ENCODE results near the gene GLI3. TPM values are rescaled to one million over a fixed set of nuclear protein-coding genes. Genes with fewer than 3 reads are reported as not detected.

GLI3 gene
- total RNA-seq, 3 donors from 2014 or later, result 0.03 to 0.24 (median 0.13) TPM

DNA sequence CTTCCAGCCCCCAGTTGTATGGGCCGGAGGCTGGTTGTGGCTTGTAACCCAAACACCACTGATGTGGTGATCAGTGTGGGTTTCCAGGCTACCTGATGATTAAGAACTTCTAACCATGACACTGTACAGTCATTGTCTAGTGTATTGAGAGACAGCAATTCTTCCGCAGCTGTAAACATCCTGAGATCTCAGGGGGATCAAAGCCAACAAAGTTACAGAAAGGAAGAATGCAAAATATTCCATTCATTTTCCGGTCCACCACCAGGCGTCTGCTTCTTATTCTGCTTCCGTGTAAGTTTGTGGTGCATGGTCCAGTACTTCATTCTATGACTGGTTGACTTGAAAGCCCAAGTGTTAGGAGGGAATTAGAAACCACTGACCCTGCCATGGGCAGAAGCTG, 10.3 kb upstream of the GLI3 start:
- ATAC-seq (no peak), DNase-seq (no peak)
- H3K36me3 Mint-ChIP-seq (ENCODE audit: insufficient read depth), result no peaks in the 10 kb centered on the region
- no peak overlapping the region for H3K4me3 Mint-ChIP-seq
- H3K27me3 Mint-ChIP-seq (ENCODE audit: low read depth), result peaks cover 8% of the 10 kb centered on the region
- no peaks in the 10 kb centered on the region for H3K4me1 Mint-ChIP-seq (ENCODE audit: low read depth)
- H3K9me3 Mint-ChIP-seq, result no peaks in the 10 kb centered on the region

DNA sequence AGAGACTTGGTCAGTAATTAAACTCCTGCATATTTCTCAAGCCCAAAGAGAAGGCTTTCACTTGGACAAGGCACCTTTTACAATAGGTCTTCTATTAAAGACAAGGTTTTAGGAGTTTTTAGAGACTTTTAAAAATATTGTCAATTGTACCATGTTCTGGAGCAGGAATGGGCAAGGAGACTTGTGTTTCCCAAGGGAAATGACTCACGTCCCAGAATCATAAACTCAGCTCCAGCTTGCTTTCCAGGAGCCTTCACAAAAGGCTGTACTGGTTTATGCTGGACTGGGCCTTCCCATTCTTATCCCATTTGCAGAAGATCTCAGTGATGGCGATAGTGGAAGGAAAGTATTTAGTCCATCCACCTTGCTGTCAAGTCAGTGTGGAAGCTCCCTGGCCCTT, 7.8 kb upstream of the GLI3 start:
- Mint-ChIP-seq H3K27me3 (ENCODE audit: low read depth) (peaks cover 10% of the 10 kb centered on the region), H3K4me3 (no peak overlapping the region), H3K9me3 (no peaks in the 10 kb centered on the region), H3K36me3 (ENCODE audit: insufficient read depth) (no peaks in the 10 kb centered on the region), H3K4me1 (ENCODE audit: low read depth) (no peaks in the 10 kb centered on the region)
- no peak for DNase-seq
- ATAC-seq, result no peak

DNA sequence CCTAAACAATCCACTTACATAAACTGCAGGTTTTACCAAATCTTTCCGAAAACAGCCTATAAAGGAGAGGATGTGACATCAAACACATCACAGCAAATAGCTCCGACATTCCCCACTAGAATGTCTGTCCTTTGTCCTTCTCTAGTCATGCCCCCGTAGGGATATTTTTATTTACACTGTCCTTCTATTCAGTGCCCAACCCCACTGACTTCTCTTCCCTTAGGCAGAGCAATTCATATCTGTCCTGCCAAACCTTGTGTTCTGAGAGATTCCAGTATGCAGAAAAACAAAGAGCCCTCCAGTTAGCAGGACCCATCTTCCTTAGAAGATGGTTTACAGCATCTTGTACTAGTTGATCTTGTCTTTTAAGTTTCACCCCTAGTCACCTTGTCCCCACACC, 5.4 kb upstream of the GLI3 start:
- no peaks in the 10 kb centered on the region for H3K36me3 Mint-ChIP-seq (ENCODE audit: insufficient read depth)
- H3K27me3 Mint-ChIP-seq (ENCODE audit: low read depth), result peaks cover 25% of the 10 kb centered on the region
- peaks cover 6% of the 10 kb centered on the region for H3K4me1 Mint-ChIP-seq (ENCODE audit: low read depth)
- no peak overlapping the region for H3K4me3 Mint-ChIP-seq
- H3K9me3 Mint-ChIP-seq, result no peaks in the 10 kb centered on the region
- DNase-seq (no peak), ATAC-seq (no peak)

DNA sequence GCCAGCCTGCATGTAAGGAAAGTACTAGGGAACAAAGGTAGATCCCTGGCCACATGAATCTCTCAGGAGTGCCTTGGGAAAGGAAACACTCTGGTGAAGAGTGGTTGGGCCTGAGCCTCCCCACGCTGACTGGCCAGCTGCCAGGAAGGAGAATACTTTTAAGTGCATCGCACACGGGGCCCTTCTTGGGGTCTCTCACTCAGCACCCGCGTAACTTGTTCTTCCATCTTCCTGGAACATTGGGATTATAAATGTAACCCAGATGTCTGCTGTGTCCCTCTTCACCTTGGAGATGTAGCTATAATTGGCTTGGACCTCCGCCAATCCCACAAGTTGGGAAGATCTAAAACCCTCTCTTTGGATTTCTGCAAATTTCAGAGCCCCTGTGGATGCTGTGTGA, 4.4 kb upstream of the GLI3 start:
- no peaks in the 10 kb centered on the region for H3K9me3 Mint-ChIP-seq
- no peaks in the 10 kb centered on the region for H3K36me3 Mint-ChIP-seq (ENCODE audit: insufficient read depth)
- ATAC-seq (no peak), DNase-seq (no peak)
- H3K4me1 Mint-ChIP-seq (ENCODE audit: low read depth), result peaks cover 7% of the 10 kb centered on the region
- H3K27me3 Mint-ChIP-seq (ENCODE audit: low read depth), result peaks cover 28% of the 10 kb centered on the region
- H3K4me3 Mint-ChIP-seq, result no peak overlapping the region

DNA sequence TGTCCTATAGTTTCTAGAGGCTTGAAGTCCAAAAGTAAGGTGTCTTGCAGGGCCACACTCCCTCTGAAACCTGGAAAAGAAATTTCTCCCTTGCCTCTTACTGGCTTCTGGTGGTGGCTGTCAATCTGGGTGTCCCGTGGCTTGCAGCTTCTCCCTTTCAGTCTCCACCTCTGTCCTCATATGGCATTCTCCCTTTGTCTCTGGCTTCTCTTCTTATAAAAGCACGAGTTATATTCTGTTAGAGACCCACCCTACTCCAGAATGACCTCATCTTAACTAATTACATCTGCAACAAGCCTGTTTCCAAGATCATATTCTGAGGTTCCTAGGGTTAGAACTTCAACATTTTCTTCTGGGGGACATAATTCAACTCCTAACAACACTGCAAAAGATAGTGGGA, 3.4 kb upstream of the GLI3 start:
- no peaks in the 10 kb centered on the region for H3K9me3 Mint-ChIP-seq
- DNase-seq, result no peak
- H3K36me3 Mint-ChIP-seq (ENCODE audit: insufficient read depth), result no peaks in the 10 kb centered on the region
- H3K27me3 Mint-ChIP-seq (ENCODE audit: low read depth), result peaks cover 36% of the 10 kb centered on the region
- H3K4me3 Mint-ChIP-seq, result no peak overlapping the region
- ATAC-seq, result no peak
- peaks cover 9% of the 10 kb centered on the region for H3K4me1 Mint-ChIP-seq (ENCODE audit: low read depth)

DNA sequence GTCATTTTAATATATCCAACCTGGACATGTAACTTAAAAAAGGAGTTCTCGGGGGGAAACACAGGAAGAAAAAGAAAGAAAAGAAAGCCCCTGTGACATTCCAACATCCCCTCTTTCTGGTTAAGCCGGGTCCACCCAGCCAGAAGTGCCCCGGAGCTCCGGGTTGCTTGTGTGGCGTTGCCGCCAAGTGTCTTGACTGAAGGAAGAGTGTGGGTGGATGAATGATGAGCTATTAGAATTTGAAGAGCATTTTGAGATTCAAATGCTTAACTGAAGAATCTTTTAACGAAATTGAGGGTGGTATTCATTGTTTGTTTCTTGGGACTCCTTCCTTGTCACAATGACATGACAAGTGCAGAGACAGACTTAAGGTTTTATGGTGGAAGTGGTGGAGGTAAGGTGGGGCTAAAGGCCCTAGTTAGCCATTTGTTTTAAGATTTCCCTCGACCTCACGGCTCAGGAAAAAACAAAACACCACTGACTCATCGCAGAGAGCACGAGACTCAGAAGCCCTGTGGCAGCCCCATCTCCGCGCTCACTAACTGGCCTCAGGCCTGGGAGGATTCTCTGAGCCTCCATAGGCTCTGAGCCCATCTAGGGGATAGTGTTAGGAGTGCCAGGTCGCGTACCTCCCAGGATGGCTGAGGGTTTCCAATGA, 1.8 kb upstream of the GLI3 start:
- ATAC-seq, result no peak
- peaks cover 43% of the 10 kb centered on the region for H3K27me3 Mint-ChIP-seq (ENCODE audit: low read depth)
- no peaks in the 10 kb centered on the region for H3K9me3 Mint-ChIP-seq
- peak overlapping the region; percentile 63 for H3K4me3 Mint-ChIP-seq
- H3K4me1 Mint-ChIP-seq (ENCODE audit: low read depth), result peaks cover 10% of the 10 kb centered on the region
- no peak for DNase-seq
- H3K36me3 Mint-ChIP-seq (ENCODE audit: insufficient read depth), result no peaks in the 10 kb centered on the region

DNA sequence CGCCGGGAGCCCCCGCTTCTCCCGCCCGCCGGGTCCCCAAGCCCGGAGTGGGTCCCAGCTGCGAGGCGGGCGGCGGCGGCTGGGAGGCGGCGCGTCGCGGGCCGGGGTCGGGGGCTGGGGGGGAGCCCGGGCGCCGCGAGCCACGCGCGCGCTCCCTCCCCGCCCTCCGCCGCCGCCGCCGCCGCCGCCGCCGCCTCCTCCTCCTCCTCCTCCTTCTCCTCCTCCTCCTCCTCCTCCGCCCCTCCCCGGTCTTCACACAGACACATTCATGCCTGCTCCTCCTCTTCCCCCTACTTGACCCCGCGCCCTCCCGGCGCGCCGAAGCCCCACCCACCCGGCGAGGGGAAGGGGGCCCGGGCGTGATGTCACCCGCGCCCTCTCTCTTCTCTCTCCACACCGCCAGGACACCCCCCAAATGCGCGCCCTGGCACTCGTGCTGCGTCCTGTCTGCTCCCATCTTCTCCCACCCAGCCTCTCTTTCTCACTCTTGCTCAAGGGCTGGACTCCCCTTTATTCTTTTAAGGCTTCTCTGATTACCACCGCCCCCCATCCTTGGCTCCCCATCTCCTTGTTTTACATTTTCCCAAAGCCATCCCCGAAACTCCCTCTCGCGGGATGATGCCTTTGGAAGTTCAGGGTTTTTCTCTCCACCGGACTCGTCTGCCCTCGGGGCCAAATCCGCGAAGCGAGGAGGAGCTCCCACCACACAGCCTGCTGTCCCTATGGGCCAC, 967 bp upstream of the GLI3 start:
- Mint-ChIP-seq H3K9me3 (no peaks in the 10 kb centered on the region), H3K27me3 (ENCODE audit: low read depth) (peaks cover 49% of the 10 kb centered on the region), H3K36me3 (ENCODE audit: insufficient read depth) (no peaks in the 10 kb centered on the region), H3K4me1 (ENCODE audit: low read depth) (peaks cover 10% of the 10 kb centered on the region), H3K4me3 (peak overlapping the region; percentile 63)
- DNase-seq (no peak), ATAC-seq (no peak)

DNA sequence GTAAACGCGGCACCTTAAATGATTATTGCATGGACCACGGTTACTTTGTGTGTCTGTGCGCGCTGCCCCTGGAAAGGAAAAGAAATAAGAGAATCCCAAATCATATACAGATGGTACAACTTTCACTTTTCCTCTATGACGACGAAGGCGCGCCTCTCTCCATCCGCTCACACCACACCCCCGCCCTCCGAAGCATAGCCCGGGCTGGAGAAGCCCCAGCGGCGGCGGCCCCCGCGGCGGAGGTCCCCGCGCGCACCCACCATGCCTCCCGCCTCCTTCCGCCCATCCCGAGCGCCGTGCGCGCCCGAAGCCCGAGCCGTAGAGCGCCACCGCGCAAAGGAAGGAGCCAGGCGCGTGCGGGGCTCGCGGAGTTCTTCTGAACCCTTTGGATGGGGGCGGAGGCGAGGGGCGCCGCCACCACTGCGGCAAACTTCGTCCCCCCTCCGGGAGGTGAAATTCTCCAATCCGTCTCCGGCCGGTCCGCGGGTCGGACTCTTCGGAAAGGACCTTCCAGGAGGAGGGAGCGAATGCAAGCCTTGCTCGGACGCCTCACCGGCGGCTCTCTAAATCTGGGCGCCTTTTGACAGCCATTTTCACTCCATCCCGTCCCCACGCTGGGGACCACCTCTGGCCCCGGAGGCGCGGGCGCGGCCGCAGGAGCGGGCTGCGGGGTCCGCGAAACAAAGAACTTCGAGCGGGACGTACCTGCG, 588 bp downstream of the GLI3 start:
- Mint-ChIP-seq H3K4me3 (peak overlapping the region; percentile 16), H3K36me3 (ENCODE audit: insufficient read depth) (no peaks in the 10 kb centered on the region), H3K4me1 (ENCODE audit: low read depth) (peaks cover 10% of the 10 kb centered on the region), H3K9me3 (no peaks in the 10 kb centered on the region), H3K27me3 (ENCODE audit: low read depth) (peaks cover 50% of the 10 kb centered on the region)
- no peak for DNase-seq
- ATAC-seq, result peak; percentile 27 to 35

DNA sequence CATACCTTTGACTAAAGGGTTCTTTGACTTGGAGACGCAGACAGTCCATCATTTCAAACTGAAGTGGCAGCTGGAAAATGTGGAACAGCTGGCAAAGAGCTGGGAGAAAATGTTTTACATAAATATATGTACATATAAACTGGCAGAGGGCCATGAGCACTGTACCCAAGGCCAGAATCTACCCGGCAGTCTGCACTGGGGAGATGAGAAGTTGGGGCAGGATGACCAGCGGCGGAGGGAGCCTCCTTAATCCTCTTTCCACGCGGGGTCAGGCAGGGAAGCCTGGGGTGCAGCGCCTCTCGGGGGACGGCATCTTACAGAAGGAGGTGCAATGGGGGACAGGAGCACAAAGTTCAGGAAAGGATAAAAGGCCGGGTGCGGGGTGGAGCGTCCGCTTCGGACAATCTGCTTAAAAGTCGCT, 1.3 kb downstream of the GLI3 start:
- Mint-ChIP-seq H3K4me1 (ENCODE audit: low read depth) (peaks cover 10% of the 10 kb centered on the region), H3K27me3 (ENCODE audit: low read depth) (peaks cover 50% of the 10 kb centered on the region), H3K36me3 (ENCODE audit: insufficient read depth) (no peaks in the 10 kb centered on the region), H3K9me3 (no peaks in the 10 kb centered on the region), H3K4me3 (peak overlapping the region; percentile 16)
- ATAC-seq (no peak), DNase-seq (no peak)

DNA sequence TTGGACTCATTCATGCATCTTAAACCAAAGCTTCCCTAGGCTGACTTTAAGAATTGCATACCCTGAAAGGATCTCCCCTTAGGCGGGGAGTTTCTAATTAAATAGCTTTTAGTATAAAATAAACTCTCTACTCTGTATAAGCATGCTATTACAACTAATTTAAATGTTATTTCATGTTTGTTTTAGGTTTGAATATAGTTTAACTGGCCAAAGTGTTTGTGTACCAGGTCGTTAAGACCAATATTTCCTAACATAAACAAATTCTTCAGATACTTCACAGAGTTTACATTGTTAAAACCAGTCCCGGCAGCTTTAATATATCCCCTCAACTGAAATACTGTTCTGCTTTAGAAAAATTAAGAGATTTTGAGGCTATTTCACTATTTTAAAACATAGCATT, 2.3 kb downstream of the GLI3 start:
- peaks cover 54% of the 10 kb centered on the region for H3K27me3 Mint-ChIP-seq (ENCODE audit: low read depth)
- H3K36me3 Mint-ChIP-seq (ENCODE audit: insufficient read depth), result no peaks in the 10 kb centered on the region
- no peak for ATAC-seq
- DNase-seq, result no peak
- no peaks in the 10 kb centered on the region for H3K9me3 Mint-ChIP-seq
- no peak overlapping the region for H3K4me3 Mint-ChIP-seq
- peaks cover 10% of the 10 kb centered on the region for H3K4me1 Mint-ChIP-seq (ENCODE audit: low read depth)

DNA sequence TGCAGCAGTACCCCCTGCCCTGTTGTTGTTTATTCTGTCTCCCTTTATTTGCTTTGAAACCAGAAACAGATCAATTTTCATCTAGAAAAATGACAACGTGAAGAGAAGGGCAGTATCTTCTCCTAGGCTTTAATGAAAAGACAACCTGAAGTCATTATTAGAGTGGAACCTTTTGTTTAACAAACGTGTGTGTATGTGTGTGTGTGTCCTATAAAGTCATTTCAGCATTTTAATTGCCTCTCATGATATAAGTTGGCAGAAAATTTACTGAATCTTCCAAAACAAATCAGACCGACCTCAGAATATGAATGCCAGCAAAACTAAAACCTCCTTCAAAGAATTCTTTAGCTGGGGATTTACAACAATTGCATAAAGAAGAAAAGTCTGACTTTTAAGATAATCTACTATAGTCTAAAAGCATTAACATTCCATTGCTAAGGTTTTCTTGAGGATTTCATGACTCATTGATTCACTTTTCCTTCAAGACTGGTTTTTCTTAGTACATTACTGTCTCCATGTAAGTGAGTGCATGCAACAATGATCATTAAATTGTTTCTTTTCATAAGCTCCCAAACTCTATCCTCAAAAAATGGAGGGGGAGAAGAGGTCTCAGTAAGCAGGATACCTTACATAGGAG, 3.2 kb downstream of the GLI3 start:
- Mint-ChIP-seq H3K4me1 (ENCODE audit: low read depth) (peaks cover 10% of the 10 kb centered on the region), H3K4me3 (no peak overlapping the region), H3K9me3 (no peaks in the 10 kb centered on the region), H3K27me3 (ENCODE audit: low read depth) (peaks cover 57% of the 10 kb centered on the region), H3K36me3 (ENCODE audit: insufficient read depth) (no peaks in the 10 kb centered on the region)
- ATAC-seq (no peak), DNase-seq (no peak)

DNA sequence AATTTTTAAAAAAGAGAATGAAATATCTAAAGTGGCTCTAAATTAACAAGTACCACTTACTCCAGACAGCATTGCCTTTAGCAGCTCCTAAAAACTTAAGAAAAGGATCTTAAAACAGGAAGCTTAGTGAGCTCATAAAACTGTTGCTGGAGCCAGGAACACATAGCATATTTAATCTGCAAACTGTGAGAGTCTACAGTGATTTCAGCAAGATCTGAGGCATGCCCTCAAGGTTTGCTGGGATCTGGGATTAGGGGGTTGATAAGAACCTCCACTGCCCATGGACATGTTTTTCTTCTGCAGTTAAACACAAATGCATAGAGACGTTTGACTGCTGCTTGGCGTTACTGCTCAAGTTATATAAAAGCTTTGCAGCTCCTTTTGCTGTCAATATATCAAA, 3.8 kb downstream of the GLI3 start:
- DNase-seq, result no peak
- Mint-ChIP-seq H3K27me3 (ENCODE audit: low read depth) (peaks cover 57% of the 10 kb centered on the region), H3K9me3 (no peaks in the 10 kb centered on the region)

DNA sequence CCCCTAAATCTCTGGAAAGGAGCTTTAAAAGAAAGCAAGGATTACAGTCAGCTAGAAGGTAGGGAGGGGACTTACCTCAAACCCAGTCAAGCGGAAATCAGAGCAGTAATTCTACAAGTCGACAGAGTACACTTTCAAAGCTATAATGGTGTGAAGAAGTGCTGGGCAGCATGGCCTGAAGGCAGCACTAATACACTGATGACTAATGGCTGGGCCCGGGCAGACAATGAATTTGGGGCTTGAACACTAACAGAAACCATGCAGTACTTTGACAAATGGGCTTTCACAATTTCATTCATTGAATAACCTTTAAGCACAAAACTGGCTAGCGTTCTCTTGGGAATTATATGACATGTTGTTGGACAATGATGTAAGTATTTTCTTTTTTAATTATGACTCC, 4.7 kb downstream of the GLI3 start:
- peaks cover 60% of the 10 kb centered on the region for H3K27me3 Mint-ChIP-seq (ENCODE audit: low read depth)
- no peaks in the 10 kb centered on the region for H3K9me3 Mint-ChIP-seq
- DNase-seq, result no peak
- H3K4me1 Mint-ChIP-seq (ENCODE audit: low read depth), result peaks cover 7% of the 10 kb centered on the region
- H3K36me3 Mint-ChIP-seq (ENCODE audit: insufficient read depth), result no peaks in the 10 kb centered on the region
- no peak for ATAC-seq
- no peak overlapping the region for H3K4me3 Mint-ChIP-seq

More for the DNA sequence above, 3.8 kb downstream of the GLI3 start:
- Mint-ChIP-seq H3K36me3 (ENCODE audit: insufficient read depth) (no peaks in the 10 kb centered on the region), H3K4me3 (no peak overlapping the region), H3K4me1 (ENCODE audit: low read depth) (peaks cover 6% of the 10 kb centered on the region)
- no peak for ATAC-seq

DNA sequence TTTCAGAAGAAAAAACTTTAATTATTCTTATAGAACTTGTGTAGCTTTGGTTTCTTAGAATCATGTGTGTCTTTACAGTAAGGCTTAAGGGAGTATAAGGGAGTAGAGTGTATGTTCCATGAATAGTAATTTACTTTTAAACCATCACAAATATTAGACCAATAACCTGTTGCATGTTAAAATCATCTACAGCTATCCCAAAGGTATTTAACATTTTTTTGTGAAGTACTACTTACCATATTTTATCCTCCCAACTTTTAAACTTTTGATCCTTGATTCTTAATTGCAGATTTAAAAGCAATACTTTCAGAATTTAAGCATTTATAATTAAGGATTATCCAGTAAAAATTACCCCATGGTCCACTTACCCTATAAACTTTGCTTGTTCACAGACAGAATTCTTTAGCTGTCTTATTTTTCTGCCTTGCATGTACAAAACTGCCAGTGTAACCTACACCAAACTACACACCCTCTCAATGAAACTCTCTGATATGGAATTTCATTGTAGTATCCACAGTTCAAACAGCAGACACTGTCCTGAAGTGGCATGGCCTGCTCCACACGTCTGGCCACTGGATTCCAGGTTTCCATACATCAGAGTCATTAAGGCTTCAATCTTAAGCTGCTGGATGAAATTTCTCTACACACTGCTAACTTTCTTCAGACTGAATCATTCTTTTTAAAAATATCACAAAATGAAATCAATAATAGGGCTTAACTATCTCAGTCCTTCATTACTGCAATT, 5.8 kb downstream of the GLI3 start:
- DNase-seq (no peak), ATAC-seq (no peak)
- no peaks in the 10 kb centered on the region for H3K9me3 Mint-ChIP-seq
- H3K4me3 Mint-ChIP-seq, result no peak overlapping the region
- peaks cover 64% of the 10 kb centered on the region for H3K27me3 Mint-ChIP-seq (ENCODE audit: low read depth)
- H3K36me3 Mint-ChIP-seq (ENCODE audit: insufficient read depth), result no peaks in the 10 kb centered on the region
- H3K4me1 Mint-ChIP-seq (ENCODE audit: low read depth), result peaks cover 7% of the 10 kb centered on the region
